HG03280 (cell line): ENCODE measurements around the gene STK32C.
"Not testable (repeated sequence)": the region's sequence is repeated elsewhere in the genome, so short reads cannot be mapped to it uniquely, and the experiment has no call there.

ENCODE experiments used
- ATAC-seq: cut with Tn5 transposase; IDR thresholded peaks from one replicate; pipeline ENCODE4 v1.9.1; 2021; ENCODE audit warnings: mild to moderate bottlenecking, moderate library complexity; ENCODE audit not compliant: unreplicated experiment

The STK32C gene

GRCh38 chr10:132339276-132339675, 31.5 kb upstream of the STK32C start:
- no peak for ATAC-seq

GRCh38 chr10:132338876-132339275, 31.1 kb upstream of the STK32C start:
- no peak for ATAC-seq

GRCh38 chr10:132337854-132338253, 30.1 kb upstream of the STK32C start:
- ATAC-seq: not testable (repeated sequence)

- ATAC-seq: no peak
Measured at GRCh38 chr10:132336919-132337407, 29.2 kb upstream of the STK32C start.

GRCh38 chr10:132336064-132336746, 28.5 kb upstream of the STK32C start:
- no peak for ATAC-seq

GRCh38 chr10:132335189-132336063, 27.7 kb upstream of the STK32C start:
- ATAC-seq: peak; percentile 24

- no peak for ATAC-seq
Measured at GRCh38 chr10:132334631-132335188, 27.0 kb upstream of the STK32C start.

- ATAC-seq: no peak
Measured at GRCh38 chr10:132333386-132333785, 25.6 kb upstream of the STK32C start.

GRCh38 chr10:132332433-132332754, 24.6 kb upstream of the STK32C start:
- ATAC-seq: peak; percentile 45

GRCh38 chr10:132331601-132332432, 24.1 kb upstream of the STK32C start, which contains the start of gene LRRC27:
Gene LRRC27, plus strand, starts transcription at chr10:132332193. Its CDS starts 1,332 bp downstream, at chr10:132333525.
- peak; percentile 82 for ATAC-seq

GRCh38 chr10:132330486-132330833, 22.7 kb upstream of the STK32C start:
- ATAC-seq: no peak

- ATAC-seq: no peak
Measured at GRCh38 chr10:132329565-132330485, 22.1 kb upstream of the STK32C start.

- ATAC-seq: no peak
Measured at GRCh38 chr10:132328738-132329137, 21.0 kb upstream of the STK32C start.

- ATAC-seq: no peak
Measured at GRCh38 chr10:132328106-132328505, 20.4 kb upstream of the STK32C start.

- no peak for ATAC-seq
Measured at GRCh38 chr10:132326925-132327324, 19.2 kb upstream of the STK32C start.

- ATAC-seq: no peak
Measured at GRCh38 chr10:132326344-132326889, 18.7 kb upstream of the STK32C start.

GRCh38 chr10:132324186-132324585, 16.4 kb upstream of the STK32C start:
- ATAC-seq: no peak

GRCh38 chr10:132322586-132323048, 14.9 kb upstream of the STK32C start:
- ATAC-seq: no peak

- no peak for ATAC-seq
Measured at GRCh38 chr10:132321726-132322125, 14.0 kb upstream of the STK32C start.
